Measurements from ENCODE around the gene RBM5. TPM values are rescaled to one million over a fixed set of nuclear protein-coding genes. Genes with fewer than 3 reads are reported as not detected.
A peak's percentile ranks its signal among the peaks of the same experiment; 100 is the strongest.

The RBM5 gene
- total RNA-seq, 2 experiments from 2014 or later, result 118 to 131 TPM

- no peak overlapping the region for H3K4me3 Mint-ChIP-seq
- no peaks in the 10 kb centered on the region for H3K9me3 Mint-ChIP-seq (ENCODE audit: low read depth)
- ChIA-PET CTCF (interaction anchor here (0.7 to 1.6 kb wide), 5 partner anchors 9 to 1074 kb away, joined by 3 to 7 read pairs (median 3); no protein-coding TSS in a partner anchor), POLR2A (no interaction called here)
- DNase-seq (no peak), ATAC-seq (peak; percentile 57)
- peaks cover 69% of the 10 kb centered on the region for H3K36me3 Mint-ChIP-seq (ENCODE audit: low read depth)
- intact Hi-C loops (cut with DNase I, micrococcal nuclease), result no loop called here
- H3K27ac Mint-ChIP-seq, result peak overlapping the region; percentile 4
- H3K27me3 Mint-ChIP-seq, result no peaks in the 10 kb centered on the region
- peaks cover 33% of the 10 kb centered on the region for H3K4me1 Mint-ChIP-seq
Observed at GRCh38 chr3:50095352-50095998, 6.8 kb downstream of the RBM5 start.

GRCh38 chr3:50100386-50100785, 11.7 kb downstream of the RBM5 start:
- no peak for ATAC-seq
- POLR2A ChIA-PET, result interaction anchor here (0.9 kb wide), 1 partner anchor 9 kb away, joined by 3 read pairs; no protein-coding TSS in a partner anchor
- CTCF ChIA-PET, result interaction anchor here (0.9 to 2.7 kb wide), 6 partner anchors 11 to 295 kb away, joined by 3 to 11 read pairs (median 4); partner anchors contain the start of gene RBM5
- no peak for DNase-seq
- H3K4me1 Mint-ChIP-seq, result peaks cover 19% of the 10 kb centered on the region
- H3K27me3 Mint-ChIP-seq, result no peaks in the 10 kb centered on the region
- intact Hi-C loops (cut with DNase I, micrococcal nuclease), result no loop called here
- H3K4me3 Mint-ChIP-seq, result no peak overlapping the region
- H3K27ac Mint-ChIP-seq, result no peak overlapping the region
- peaks cover 81% of the 10 kb centered on the region for H3K36me3 Mint-ChIP-seq (ENCODE audit: low read depth)
- H3K9me3 Mint-ChIP-seq (ENCODE audit: low read depth), result no peaks in the 10 kb centered on the region

- intact Hi-C loops (cut with DNase I, micrococcal nuclease), result no loop called here
- no peaks in the 10 kb centered on the region for H3K27me3 Mint-ChIP-seq
- ATAC-seq, result peak; percentile 68
- H3K4me3 Mint-ChIP-seq, result no peak overlapping the region
- H3K36me3 Mint-ChIP-seq (ENCODE audit: low read depth), result peaks cover 74% of the 10 kb centered on the region
- H3K9me3 Mint-ChIP-seq (ENCODE audit: low read depth), result no peaks in the 10 kb centered on the region
- H3K4me1 Mint-ChIP-seq, result peaks cover 16% of the 10 kb centered on the region
- CTCF ChIA-PET, result interaction anchor here (0.5 to 2.7 kb wide), 6 partner anchors 11 to 296 kb away, joined by 3 to 11 read pairs (median 4); partner anchors contain the start of gene RBM5
- POLR2A ChIA-PET, result interaction anchor here (0.6 to 1.3 kb wide), 4 partner anchors 8 to 52 kb away, joined by 3 to 4 read pairs (median 3); no protein-coding TSS in a partner anchor
- peak overlapping the region; percentile 38 for H3K27ac Mint-ChIP-seq
- no peak for DNase-seq
Observed at GRCh38 chr3:50100956-50101845, 12.5 kb downstream of the RBM5 start.

- ChIA-PET CTCF (no interaction called here), POLR2A (interaction anchor here (1.3 kb wide), 1 partner anchor 18 kb away, joined by 3 read pairs; no protein-coding TSS in a partner anchor)
- intact Hi-C loops (cut with DNase I, micrococcal nuclease), result no loop called here
- DNase-seq, result no peak
- Mint-ChIP-seq H3K4me1 (peaks cover 13% of the 10 kb centered on the region), H3K9me3 (ENCODE audit: low read depth) (no peaks in the 10 kb centered on the region), H3K36me3 (ENCODE audit: low read depth) (peaks cover 77% of the 10 kb centered on the region), H3K27me3 (no peaks in the 10 kb centered on the region), H3K27ac (peak overlapping the region; percentile 38), H3K4me3 (no peak overlapping the region)
- no peak for ATAC-seq
Observed at GRCh38 chr3:50102558-50102957, 13.8 kb downstream of the RBM5 start.

- ATAC-seq (no peak), DNase-seq (no peak)
- ChIA-PET CTCF (interaction anchor here (1.4 kb wide), 1 partner anchor 9 kb away, joined by 4 read pairs; no protein-coding TSS in a partner anchor), POLR2A (no interaction called here)
- Mint-ChIP-seq H3K27ac (no peak overlapping the region), H3K27me3 (no peaks in the 10 kb centered on the region), H3K4me1 (no peaks in the 10 kb centered on the region), H3K36me3 (ENCODE audit: low read depth) (peaks cover 74% of the 10 kb centered on the region), H3K4me3 (no peak overlapping the region), H3K9me3 (ENCODE audit: low read depth) (no peaks in the 10 kb centered on the region)
- intact Hi-C loops (cut with DNase I, micrococcal nuclease), result no loop called here
Observed at GRCh38 chr3:50111757-50112156, 23.0 kb downstream of the RBM5 start.

- ChIA-PET CTCF (interaction anchor here (1.4 kb wide), 1 partner anchor 9 kb away, joined by 4 read pairs; no protein-coding TSS in a partner anchor), POLR2A (interaction anchor here (0.6 kb wide), 1 partner anchor 149 kb away, joined by 3 read pairs; no protein-coding TSS in a partner anchor)
- ATAC-seq (no peak), DNase-seq (no peak)
- Mint-ChIP-seq H3K9me3 (ENCODE audit: low read depth) (no peaks in the 10 kb centered on the region), H3K36me3 (ENCODE audit: low read depth) (peaks cover 73% of the 10 kb centered on the region), H3K27ac (no peak overlapping the region), H3K4me3 (no peak overlapping the region), H3K4me1 (no peaks in the 10 kb centered on the region), H3K27me3 (no peaks in the 10 kb centered on the region)
- intact Hi-C loops (cut with DNase I, micrococcal nuclease), result no loop called here
Observed at GRCh38 chr3:50112462-50112861, 23.7 kb downstream of the RBM5 start.

GRCh38 chr3:50117120-50117519, 28.4 kb downstream of the RBM5 start:
- H3K36me3 Mint-ChIP-seq (ENCODE audit: low read depth), result peaks cover 49% of the 10 kb centered on the region
- ChIA-PET CTCF (no interaction called here), POLR2A (interaction anchor here (0.6 to 1.0 kb wide), 2 partner anchors 11 to 25 kb away, joined by 3 to 4 read pairs; no protein-coding TSS in a partner anchor)
- no peaks in the 10 kb centered on the region for H3K9me3 Mint-ChIP-seq (ENCODE audit: low read depth)
- intact Hi-C loops (cut with DNase I, micrococcal nuclease), result no loop called here
- no peaks in the 10 kb centered on the region for H3K27me3 Mint-ChIP-seq
- H3K4me1 Mint-ChIP-seq, result no peaks in the 10 kb centered on the region
- ATAC-seq (no peak), DNase-seq (no peak)
- no peak overlapping the region for H3K27ac Mint-ChIP-seq
- no peak overlapping the region for H3K4me3 Mint-ChIP-seq

- ATAC-seq (no peak), DNase-seq (no peak)
- H3K36me3 Mint-ChIP-seq (ENCODE audit: low read depth), result peaks cover 44% of the 10 kb centered on the region
- intact Hi-C loops (cut with DNase I, micrococcal nuclease), result no loop called here
- POLR2A ChIA-PET, result no interaction called here
- no peaks in the 10 kb centered on the region for H3K27me3 Mint-ChIP-seq
- no peak overlapping the region for H3K4me3 Mint-ChIP-seq
- H3K9me3 Mint-ChIP-seq (ENCODE audit: low read depth), result no peaks in the 10 kb centered on the region
- CTCF ChIA-PET, result interaction anchor here (0.7 kb wide), 1 partner anchor 29 kb away, joined by 3 read pairs; the partner anchor contains the start of gene RBM5
- H3K4me1 Mint-ChIP-seq, result no peaks in the 10 kb centered on the region
- no peak overlapping the region for H3K27ac Mint-ChIP-seq
Observed at GRCh38 chr3:50118237-50118636, 29.5 kb downstream of the RBM5 start.

GRCh38 chr3:50119786-50120185, 31.1 kb downstream of the RBM5 start:
- no peak for DNase-seq
- Mint-ChIP-seq H3K27me3 (no peaks in the 10 kb centered on the region), H3K4me3 (no peak overlapping the region), H3K9me3 (ENCODE audit: low read depth) (no peaks in the 10 kb centered on the region), H3K36me3 (ENCODE audit: low read depth) (peaks cover 30% of the 10 kb centered on the region), H3K4me1 (no peaks in the 10 kb centered on the region), H3K27ac (no peak overlapping the region)
- ATAC-seq, result no peak
- POLR2A ChIA-PET, result no interaction called here
- intact Hi-C loops (cut with DNase I, micrococcal nuclease), result loop anchor here in 1 of 2 experiments (5.0 kb wide), 1 partner anchor 153 kb away; no protein-coding TSS in a partner anchor
- CTCF ChIA-PET, result interaction anchor here (0.6 to 3.2 kb wide), 13 partner anchors 9 to 832 kb away, joined by 3 to 20 read pairs (median 4); partner anchors contain the start of gene GNAT1

- ATAC-seq, result no peak
- no peak overlapping the region for H3K4me3 Mint-ChIP-seq
- no peaks in the 10 kb centered on the region for H3K4me1 Mint-ChIP-seq
- no peak for DNase-seq
- ChIA-PET POLR2A (interaction anchor here (0.6 to 1.1 kb wide), 4 partner anchors 9 to 33 kb away, joined by 3 read pairs; no protein-coding TSS in a partner anchor), CTCF (interaction anchor here (0.6 to 3.2 kb wide), 18 partner anchors 8 to 833 kb away, joined by 3 to 20 read pairs (median 4); partner anchors contain the start of gene GNAT1)
- no peaks in the 10 kb centered on the region for H3K27me3 Mint-ChIP-seq
- H3K36me3 Mint-ChIP-seq (ENCODE audit: low read depth), result peaks cover 26% of the 10 kb centered on the region
- no peak overlapping the region for H3K27ac Mint-ChIP-seq
- intact Hi-C loops (cut with DNase I, micrococcal nuclease), result loop anchor here (1.0 to 5.0 kb wide), 5 partner anchors 34 to 153 kb away; no protein-coding TSS in a partner anchor
- H3K9me3 Mint-ChIP-seq (ENCODE audit: low read depth), result no peaks in the 10 kb centered on the region
Observed at GRCh38 chr3:50120364-50121071, 31.8 kb downstream of the RBM5 start.

Data from activated CD4-positive, alpha-beta T cell treated with anti-CD3 and anti-CD28 coated beads for 36 hours (primary cell).